NCI-H1694 (cell line): Measurements from ENCODE around the gene CD1E.
"Not testable (repeated sequence)": the region's sequence is repeated elsewhere in the genome, so short reads cannot be mapped to it uniquely, and the experiment has no call there.

Experiments
- DNase-seq: peaks from one replicate; lab custom pipeline; 2025; lab: John Stamatoyannopoulos, UW

CD1E gene

DNA sequence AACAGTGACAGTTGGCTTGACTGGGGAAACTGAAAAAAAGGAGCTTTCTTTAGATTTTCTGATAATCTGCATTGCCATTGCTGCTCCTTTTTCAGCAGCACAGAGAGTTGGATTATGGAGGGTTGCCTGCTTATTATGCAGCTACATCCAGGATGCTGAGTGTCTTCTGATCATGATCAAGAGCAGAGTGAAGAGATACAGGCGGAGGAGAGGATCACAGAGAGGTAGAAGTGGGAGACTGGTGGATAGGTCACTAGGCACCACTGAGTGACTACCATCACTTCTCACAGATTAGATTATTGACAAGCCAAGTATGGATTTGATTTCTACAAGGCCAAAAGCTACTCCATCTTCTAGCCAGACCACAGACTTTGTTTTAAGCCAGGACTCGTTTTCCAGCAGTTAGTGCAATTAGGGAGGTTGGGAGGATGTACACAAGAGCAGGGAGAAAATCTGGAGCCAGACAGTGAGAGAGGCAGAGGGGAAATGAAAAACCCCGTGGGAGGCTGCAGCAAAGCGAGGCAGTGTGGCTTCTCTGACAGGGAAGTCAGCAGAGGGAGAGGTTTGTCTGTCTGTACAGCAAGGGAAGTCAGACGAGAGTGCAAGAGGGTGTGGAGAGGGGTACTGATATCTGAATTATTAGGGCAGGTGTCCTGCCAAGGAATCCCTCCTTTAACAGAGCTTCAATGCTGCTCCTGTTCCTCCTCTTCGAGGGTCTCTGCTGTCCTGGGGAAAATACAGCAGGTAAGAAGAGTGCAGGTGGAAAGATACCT lies at the start of gene CD1E:
Gene CD1E (plus strand): TSS at position 592 of the 773 bp plus-strand sequence. CDS start 95 bp downstream, at position 687.
- DNase-seq, result no peak

GRCh38 chr1:158310623-158311022 lies 43.1 kb upstream of the CD1E start:
- no peak for DNase-seq

GRCh38 chr1:158311066-158311465 lies 42.6 kb upstream of the CD1E start:
- DNase-seq, result no peak

DNA sequence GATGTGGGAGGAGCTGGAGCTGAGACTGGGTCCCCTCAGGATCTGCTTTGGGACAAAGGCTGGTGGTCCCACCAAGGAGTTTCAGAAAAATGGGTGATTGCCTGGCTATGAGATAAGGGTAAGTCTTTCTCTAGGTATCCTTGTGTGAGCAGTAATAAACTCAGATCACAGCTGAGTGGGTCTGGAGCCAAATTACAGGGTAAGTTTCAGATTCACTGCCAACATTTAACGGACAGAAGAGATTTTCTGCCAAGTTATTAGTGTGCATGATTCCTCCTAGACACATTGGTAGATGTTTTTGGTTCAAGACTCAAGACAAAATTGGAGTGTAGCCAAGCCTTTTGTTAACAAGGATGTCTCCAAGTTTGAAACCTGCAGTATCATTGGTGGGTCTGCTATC lies 29.8 kb upstream of the CD1E start:
- DNase-seq, result no peak

- no peak for DNase-seq
Measured at GRCh38 chr1:158324395-158324794, 29.3 kb upstream of the CD1E start.

- no peak for DNase-seq
Measured at GRCh38 chr1:158327481-158327880, 26.2 kb upstream of the CD1E start.

GRCh38 chr1:158328426-158328825 lies 25.3 kb upstream of the CD1E start:
- DNase-seq, result no peak

DNA sequence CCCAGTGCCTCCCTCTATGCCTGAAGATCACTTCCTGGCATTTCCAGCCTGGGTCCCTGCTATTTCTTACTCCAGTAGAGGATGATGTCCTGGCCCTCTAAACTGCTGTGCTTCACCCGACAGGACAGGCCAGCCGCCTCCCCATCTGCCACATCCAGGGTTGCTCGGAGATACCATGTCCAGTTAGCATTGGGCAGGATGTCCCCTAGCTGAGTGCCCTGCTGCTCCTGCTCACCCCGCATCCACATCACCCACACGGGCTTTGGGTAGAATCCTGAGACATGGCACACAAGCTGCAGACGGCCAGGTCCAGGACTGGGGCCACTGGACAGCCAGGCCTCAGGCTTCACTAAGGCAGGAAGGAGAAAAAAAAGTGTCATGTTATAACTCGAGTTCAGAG lies 24.4 kb upstream of the CD1E start:
- no peak for DNase-seq

DNA sequence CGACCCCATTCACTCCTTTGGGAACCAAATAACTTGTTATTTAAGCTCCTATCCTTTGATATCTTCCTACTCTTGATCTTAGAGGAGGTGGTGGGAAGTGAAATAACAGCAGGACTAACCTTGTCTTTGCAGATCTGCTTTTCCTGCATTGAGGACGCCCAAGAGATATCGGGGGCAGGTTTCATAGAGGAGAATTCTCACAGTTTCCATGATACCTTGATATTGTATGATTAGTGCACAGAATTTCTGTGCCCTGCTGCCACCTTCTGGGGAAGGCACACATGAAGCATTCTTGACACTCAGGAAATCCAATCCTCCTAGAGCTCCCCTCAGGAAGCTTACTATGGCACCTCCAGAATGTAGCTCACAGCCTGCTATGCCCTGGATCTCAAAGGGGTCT lies 24.0 kb upstream of the CD1E start:
- DNase-seq, result no peak

- no peak for DNase-seq
Measured at GRCh38 chr1:158330391-158331105, 23.1 kb upstream of the CD1E start.

GRCh38 chr1:158331106-158331425 lies 22.6 kb upstream of the CD1E start:
- DNase-seq, result no peak

DNA sequence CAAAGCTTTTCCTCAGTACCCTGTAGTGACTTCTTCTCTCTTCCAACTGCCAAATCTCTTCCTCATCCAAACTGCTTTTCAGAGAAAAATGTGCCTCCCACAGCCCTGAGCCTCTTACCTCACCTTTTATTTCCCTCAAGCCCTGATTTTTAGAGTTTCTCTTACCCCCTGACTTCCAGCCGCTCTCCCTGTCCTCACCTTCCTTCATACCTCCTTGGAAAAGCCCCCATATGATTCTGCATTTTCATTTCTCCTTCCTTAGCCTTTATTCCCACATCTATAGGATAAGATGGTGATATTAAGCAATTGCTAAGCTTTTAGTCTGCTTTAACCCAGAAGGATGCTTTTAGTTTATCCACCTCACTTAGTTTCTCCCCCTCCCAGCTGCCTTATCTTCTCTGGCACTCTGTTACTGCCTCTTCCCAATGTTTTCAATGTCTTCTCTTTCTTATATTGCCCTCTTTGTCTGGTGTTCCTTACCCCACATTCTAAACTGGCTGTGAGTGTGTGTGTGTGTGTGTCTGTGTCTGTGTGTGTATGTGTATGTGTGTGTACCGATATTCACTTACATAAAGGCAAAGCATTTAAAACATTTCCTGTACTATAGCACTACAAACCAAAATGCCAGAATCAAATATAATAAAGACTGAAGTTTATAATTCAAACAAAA lies 22.1 kb upstream of the CD1E start, which contains the start of gene CD1B:
Gene CD1B (minus strand): TSS at position 51 of the 670 bp plus-strand sequence. CDS start 108 bp downstream, outside the sequence.
- no peak for DNase-seq

DNA sequence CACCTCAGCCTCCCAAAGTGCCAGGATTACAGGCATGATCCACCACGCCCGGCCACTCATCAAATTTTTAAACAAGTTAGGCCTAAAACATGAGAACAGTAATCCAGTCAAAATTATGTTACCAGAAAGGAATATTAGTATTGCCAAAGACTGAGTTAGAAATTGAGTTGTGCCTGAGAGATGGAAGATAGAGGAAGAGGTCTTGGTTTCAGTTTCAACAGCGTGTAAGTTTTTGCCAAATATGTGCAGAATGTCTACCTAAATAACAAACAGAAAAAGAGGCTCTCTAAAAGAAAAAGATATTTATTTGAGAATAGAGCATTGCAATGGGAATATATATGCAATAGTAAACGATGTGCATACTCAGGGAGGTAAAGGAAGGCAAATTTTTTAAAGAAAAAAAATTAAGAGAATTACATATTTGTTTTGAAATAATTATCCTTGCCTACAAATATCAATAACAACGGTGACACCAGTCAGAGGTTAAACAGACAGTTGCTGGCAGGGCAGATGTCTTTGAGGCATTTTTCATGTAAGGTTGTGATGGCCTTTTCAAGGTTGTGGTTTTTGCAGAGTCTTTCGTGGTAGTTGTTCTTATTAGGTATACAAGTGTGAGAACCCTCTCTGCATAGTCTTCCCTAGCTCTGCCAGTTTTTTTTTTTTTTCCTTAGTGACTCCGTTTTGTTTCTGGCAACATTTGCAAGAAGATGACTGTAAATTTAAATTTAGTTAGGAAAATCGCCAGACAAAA lies 20.1 kb upstream of the CD1E start:
- no peak for DNase-seq

GRCh38 chr1:158334526-158335212 lies 19.0 kb upstream of the CD1E start:
- no peak for DNase-seq

- no peak for DNase-seq
Measured at GRCh38 chr1:158335213-158335532, 18.5 kb upstream of the CD1E start.

DNA sequence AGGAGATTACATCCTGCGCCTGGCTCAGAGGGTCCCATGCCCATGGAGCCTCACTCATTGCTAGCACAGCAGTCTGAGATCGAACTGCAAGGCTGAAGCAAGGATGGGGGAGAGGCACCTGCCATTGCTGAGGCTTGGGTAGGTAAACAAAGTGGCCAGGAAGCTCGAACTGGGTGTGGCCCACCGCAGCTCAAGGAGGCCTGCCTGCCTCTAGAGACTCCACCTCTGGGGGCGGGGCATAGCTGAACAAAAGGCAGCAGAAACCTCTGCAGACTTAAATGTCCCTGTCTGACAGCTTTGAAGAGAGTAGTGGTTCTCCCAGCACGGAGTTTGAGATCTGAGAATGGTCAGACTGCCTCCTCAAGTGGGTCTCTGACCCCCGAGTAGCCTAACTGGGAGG lies 17.3 kb upstream of the CD1E start:
- DNase-seq, result not testable (repeated sequence)

DNA sequence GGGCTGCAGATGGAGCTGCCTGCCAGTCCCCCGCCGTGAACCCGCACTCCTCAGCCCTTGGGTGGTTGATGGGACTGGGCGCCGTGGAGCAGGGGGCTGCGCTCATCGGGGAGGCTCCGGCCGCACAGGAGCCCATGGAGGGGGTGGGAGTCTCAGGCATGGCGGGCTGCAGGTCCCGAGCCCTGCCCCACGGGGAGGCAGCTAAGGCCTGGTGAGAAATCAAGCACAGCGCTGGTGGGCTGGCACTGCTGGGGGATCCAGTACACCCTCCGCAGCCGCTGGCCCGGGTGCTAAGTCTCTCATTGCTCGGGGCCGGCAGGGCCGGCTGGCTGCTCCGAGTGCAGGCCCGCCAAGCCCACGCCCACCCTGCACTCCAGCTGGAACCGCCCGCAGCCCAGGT lies 4.7 kb upstream of the CD1E start:
- not testable (repeated sequence) for DNase-seq

- DNase-seq, result no peak
Measured at GRCh38 chr1:158354255-158354654, 561 bp downstream of the CD1E start.

GRCh38 chr1:158355773-158356285 lies 2.1 kb downstream of the CD1E start:
- DNase-seq, result no peak

GRCh38 chr1:158356616-158357015 lies 2.9 kb downstream of the CD1E start:
- no peak for DNase-seq

DNA sequence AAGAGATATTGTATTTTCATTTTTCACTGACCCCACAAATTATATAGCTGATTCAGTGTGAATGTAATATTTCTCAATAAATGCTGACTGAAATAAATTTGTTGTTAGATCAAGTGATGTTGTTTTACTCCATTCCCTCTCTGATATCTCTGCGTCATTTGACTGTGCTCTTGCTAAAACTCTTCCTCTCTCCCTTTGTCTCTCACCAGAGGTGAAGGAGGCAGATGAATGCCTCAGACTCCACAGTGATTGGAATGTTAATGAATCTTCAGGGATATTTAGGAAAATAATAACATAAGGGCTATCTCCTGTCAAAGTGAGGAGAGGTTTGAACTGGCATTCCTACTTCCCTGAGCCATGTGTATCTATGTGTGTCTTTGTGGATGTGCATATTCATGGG lies 3.7 kb downstream of the CD1E start:
- no peak for DNase-seq

DNA sequence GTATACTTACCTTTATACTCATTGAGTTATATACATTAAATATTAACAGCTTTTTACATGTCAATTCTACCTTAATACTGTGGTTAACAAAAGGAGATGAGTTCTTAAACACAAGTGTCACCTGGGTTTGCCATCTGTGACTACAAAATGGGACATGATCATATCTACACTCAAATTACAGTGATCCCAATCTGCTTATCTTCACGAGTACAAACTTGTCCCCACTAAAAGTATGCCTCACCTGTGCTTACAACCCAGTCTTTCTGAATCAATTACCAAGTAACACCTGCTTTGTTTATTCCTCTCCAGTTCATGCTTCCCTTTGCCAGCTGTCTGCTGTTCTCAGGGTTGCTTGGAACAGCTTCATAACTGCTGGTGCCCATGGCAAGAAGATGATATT lies 8.8 kb downstream of the CD1E start:
- no peak for DNase-seq
